DOHH2 (cell line): ENCODE data around the gene ABCG5.

Source experiments
- H3F3A ChIP-seq: fragments of 200-600 bp; sonication (generic), shearing (Covaris generic); 2 replicates; pipeline ENCODE4 v1.6.0; 2016; ENCODE audit warnings: antibody characterized with exemption, mild to moderate bottlenecking; ENCODE audit not compliant: control insufficient read depth, insufficient read depth
- H3K27ac ChIP-seq: fragments of 200-600 bp; sonication (generic); 2 replicates; pipeline ENCODE4 v1.5.1; 2014; ENCODE audit warnings: low read depth, mild to moderate bottlenecking, low read length, moderate library complexity
- H3K27me3 ChIP-seq: fragments of 200-600 bp; sonication (generic); 2 replicates; pipeline ENCODE4 v1.6.1; 2014; ENCODE audit warnings: mild to moderate bottlenecking, low read length, mixed read lengths; ENCODE audit not compliant: control insufficient read depth
- H3K36me3 ChIP-seq: fragments of 200-600 bp; sonication (generic); 2 replicates; pipeline ENCODE4 v1.6.1; 2014; ENCODE audit warnings: mild to moderate bottlenecking, low read length, moderate library complexity, mixed read lengths; ENCODE audit not compliant: control insufficient read depth
- H3K4me1 ChIP-seq: fragments of 200-600 bp; sonication (generic); 2 replicates; pipeline ENCODE4 v1.6.1; 2014; ENCODE audit warnings: mild to moderate bottlenecking, low read length, mixed read lengths; ENCODE audit not compliant: control insufficient read depth
- H3K4me2 ChIP-seq: fragments of 200-600 bp; sonication (generic); 2 replicates; pipeline ENCODE4 v1.6.0; 2014; ENCODE audit warnings: mild to moderate bottlenecking, low read length, moderate library complexity
- H3K4me3 ChIP-seq: fragments of 200-600 bp; sonication (generic); 2 replicates; pipeline ENCODE4 v1.5.1; 2014; ENCODE audit warnings: mild to moderate bottlenecking, low read length, mixed read lengths
- H3K79me2 ChIP-seq: fragments of 200-600 bp; sonication (generic); 2 replicates; pipeline ENCODE4 v1.6.1; 2014; ENCODE audit warnings: mild to moderate bottlenecking, low read length, mixed read lengths; ENCODE audit not compliant: control insufficient read depth
- H3K9me2 ChIP-seq: fragments of 200-600 bp; sonication (generic); replicated peaks from 2 replicates; pipeline ENCODE4 v1.6.1; 2014; ENCODE audit warnings: mild to moderate bottlenecking, low read length, mixed read lengths; ENCODE audit not compliant: control insufficient read depth
- H3K9me3 ChIP-seq: fragments of 200-600 bp; sonication (generic); 2 replicates; pipeline ENCODE4 v1.6.1; 2014; ENCODE audit warnings: antibody characterized with exemption, low read length, mixed read lengths; ENCODE audit not compliant: control insufficient read depth, insufficient read depth
- H4K20me1 ChIP-seq: fragments of 200-600 bp; sonication (generic); 2 replicates; pipeline ENCODE4 v1.6.0; 2014; ENCODE audit warnings: low read depth, mild to moderate bottlenecking, antibody characterized with exemption, low read length, moderate library complexity; ENCODE audit not compliant: control insufficient read depth, insufficient read depth
- CTCF ChIP-seq: fragments of 200-600 bp; sonication (generic); IDR thresholded peaks from one replicate; pipeline ENCODE4 v1.5.1; 2014; ENCODE audit warnings: antibody characterized with exemption, mild to moderate bottlenecking, low read depth, low read length; ENCODE audit not compliant: poor library complexity, severe bottlenecking
- EZH2phosphoT487 ChIP-seq: fragments of 200-600 bp; sonication (generic); IDR thresholded peaks from 2 replicates; pipeline ENCODE4 v1.6.1; 2017; ENCODE audit warnings: borderline replicate concordance, mild to moderate bottlenecking, antibody characterized with exemption, low read length, moderate library complexity, mixed read lengths

The ABCG5 gene

GRCh38 chr2:43884689-43885088, 46.0 kb upstream of the ABCG5 start:
- Histone ChIP-seq H3K27ac (no peak overlapping the region), H3K9me3 (no peaks in the 10 kb centered on the region), H3K4me3 (no peak overlapping the region), H3K79me2 (no peaks in the 10 kb centered on the region), H3K36me3 (peaks cover 28% of the 10 kb centered on the region), H3K4me2 (no peak overlapping the region), H3K4me1 (no peaks in the 10 kb centered on the region), H3F3A (peaks cover 9% of the 10 kb centered on the region), H4K20me1 (no peaks in the 10 kb centered on the region; the same call in 1 of the 2 replicates), H3K27me3 (no peaks in the 10 kb centered on the region), H3K9me2 (no peaks in the 10 kb centered on the region)
- TF ChIP-seq CTCF (no peak), EZH2phosphoT487 (no peak)

- Histone ChIP-seq H4K20me1 (no peaks in the 10 kb centered on the region), H3K36me3 (peaks cover 5% of the 10 kb centered on the region), H3F3A (peaks cover 9% of the 10 kb centered on the region), H3K4me3 (no peak overlapping the region), H3K9me2 (no peaks in the 10 kb centered on the region), H3K27ac (no peak overlapping the region), H3K27me3 (no peaks in the 10 kb centered on the region), H3K79me2 (no peaks in the 10 kb centered on the region), H3K4me1 (no peaks in the 10 kb centered on the region), H3K4me2 (no peak overlapping the region), H3K9me3 (no peaks in the 10 kb centered on the region)
- TF ChIP-seq CTCF (no peak), EZH2phosphoT487 (no peak)
Measured at GRCh38 chr2:43882312-43882711, 43.7 kb upstream of the ABCG5 start.

- H3K9me3 ChIP-seq = no peaks in the 10 kb centered on the region
- H3K36me3 ChIP-seq = no peaks in the 10 kb centered on the region
- no peak overlapping the region for H3K4me3 ChIP-seq
- H3K4me1 ChIP-seq = no peaks in the 10 kb centered on the region
- H3K27ac ChIP-seq = no peak overlapping the region
- H3F3A ChIP-seq = peaks cover 5% of the 10 kb centered on the region; the same call in 1 of the 2 replicates
- TF ChIP-seq EZH2phosphoT487 (no peak), CTCF (no peak)
- no peaks in the 10 kb centered on the region for H3K9me2 ChIP-seq
- no peaks in the 10 kb centered on the region for H3K79me2 ChIP-seq
- H3K4me2 ChIP-seq = no peak overlapping the region
- no peaks in the 10 kb centered on the region for H3K27me3 ChIP-seq
- H4K20me1 ChIP-seq = no peaks in the 10 kb centered on the region
Measured at GRCh38 chr2:43880952-43881351, 42.3 kb upstream of the ABCG5 start.

- no peaks in the 10 kb centered on the region for H3K9me2 ChIP-seq
- no peaks in the 10 kb centered on the region for H3K79me2 ChIP-seq
Measured at GRCh38 chr2:43880471-43880870, 41.8 kb upstream of the ABCG5 start.

More at GRCh38 chr2:43880471-43880870, 41.8 kb upstream of the ABCG5 start:
- Histone ChIP-seq H3K4me2 (no peak overlapping the region), H3F3A (peaks cover 5% of the 10 kb centered on the region; the same call in 1 of the 2 replicates), H4K20me1 (no peaks in the 10 kb centered on the region), H3K27ac (no peak overlapping the region), H3K27me3 (no peaks in the 10 kb centered on the region), H3K9me3 (no peaks in the 10 kb centered on the region), H3K4me3 (no peak overlapping the region), H3K4me1 (no peaks in the 10 kb centered on the region), H3K36me3 (no peaks in the 10 kb centered on the region)
- TF ChIP-seq CTCF (no peak), EZH2phosphoT487 (no peak)
